Calu3 (cell line): ENCODE measurements around the gene POLR1E. TPM values are rescaled to one million over a fixed set of nuclear protein-coding genes. Genes with fewer than 3 reads are reported as not detected.

Source experiments
- BruUV-seq: library from RNA; stranded (reverse); fragments of 400-500 nt; replicated peaks from 2 replicates; lab custom pipeline; 2021; lab: Mats Ljungman, UMichigan
- CTCF ChIA-PET: fragments of 300-600 bp; sonication (Branson Sonifier 250); formaldehyde crosslinking; loops from one replicate; lab custom pipeline; 2022; ENCODE audit warnings: antibody characterized with exemption; lab: Charles Lee
- DNase-seq: peaks from one replicate; pipeline ENCODE4 v3.0.0; 2022
- H3K27ac Mint-ChIP-seq: one replicate; pipeline ENCODE4 v1.8.0; 2022; ENCODE audit warnings: mixed read lengths; ENCODE audit not compliant: unreplicated experiment
- H3K27me3 Mint-ChIP-seq: one replicate; pipeline ENCODE4 v1.8.0; 2022; ENCODE audit warnings: mixed read lengths; ENCODE audit not compliant: unreplicated experiment
- H3K36me3 Mint-ChIP-seq: one replicate; pipeline ENCODE4 v1.8.0; 2022; ENCODE audit warnings: mild to moderate bottlenecking, moderate library complexity, mixed read lengths; ENCODE audit not compliant: insufficient read depth, unreplicated experiment
- H3K4me1 Mint-ChIP-seq: one replicate; pipeline ENCODE4 v1.8.0; 2022; ENCODE audit warnings: mild to moderate bottlenecking, low read depth, mixed read lengths; ENCODE audit not compliant: unreplicated experiment
- H3K4me3 Mint-ChIP-seq: one replicate; pipeline ENCODE4 v1.8.0; 2022; ENCODE audit warnings: mild to moderate bottlenecking, low read depth, moderate library complexity, mixed read lengths; ENCODE audit not compliant: unreplicated experiment
- H3K9me3 Mint-ChIP-seq: one replicate; pipeline ENCODE4 v1.8.0; 2022; ENCODE audit warnings: low read depth, mixed read lengths; ENCODE audit not compliant: unreplicated experiment
- intact Hi-C: fragments of 100-400 bp; cut with micrococcal nuclease; formaldehyde crosslinking; loops from one replicate; pipeline ENCODE4 v1.10.0; 2022; ENCODE audit not compliant: unreplicated experiment
- total RNA-seq: library from RNA; stranded (reverse); gene quantifications from 2 replicates; pipeline ENCODE4 v1.2.3, GENCODE V29; 2022
- TF ChIP-seq, protein P1 (sequence below): fragments of 200-600 bp; IDR thresholded peaks from one replicate; pipeline ENCODE4 v1.8.0; 2022; ENCODE audit warnings: antibody characterized with exemption; ENCODE audit not compliant: unreplicated experiment

POLR1E gene
- total RNA-seq, 1 experiment from 2014 or later: 12.5 TPM

GRCh38 chr9:37539634-37540033, 53.9 kb downstream of the POLR1E start:
- BruUV-seq: no TSS peak
- H3K9me3 Mint-ChIP-seq: no peaks in the 10 kb centered on the region
- no peak overlapping the region for H3K4me3 Mint-ChIP-seq
- CTCF ChIA-PET: interaction anchor here (0.6 kb wide), 1 partner anchor 87 kb away, joined by 3 read pairs; no protein-coding TSS in a partner anchor
- TF ChIP-seq, protein P1, sequence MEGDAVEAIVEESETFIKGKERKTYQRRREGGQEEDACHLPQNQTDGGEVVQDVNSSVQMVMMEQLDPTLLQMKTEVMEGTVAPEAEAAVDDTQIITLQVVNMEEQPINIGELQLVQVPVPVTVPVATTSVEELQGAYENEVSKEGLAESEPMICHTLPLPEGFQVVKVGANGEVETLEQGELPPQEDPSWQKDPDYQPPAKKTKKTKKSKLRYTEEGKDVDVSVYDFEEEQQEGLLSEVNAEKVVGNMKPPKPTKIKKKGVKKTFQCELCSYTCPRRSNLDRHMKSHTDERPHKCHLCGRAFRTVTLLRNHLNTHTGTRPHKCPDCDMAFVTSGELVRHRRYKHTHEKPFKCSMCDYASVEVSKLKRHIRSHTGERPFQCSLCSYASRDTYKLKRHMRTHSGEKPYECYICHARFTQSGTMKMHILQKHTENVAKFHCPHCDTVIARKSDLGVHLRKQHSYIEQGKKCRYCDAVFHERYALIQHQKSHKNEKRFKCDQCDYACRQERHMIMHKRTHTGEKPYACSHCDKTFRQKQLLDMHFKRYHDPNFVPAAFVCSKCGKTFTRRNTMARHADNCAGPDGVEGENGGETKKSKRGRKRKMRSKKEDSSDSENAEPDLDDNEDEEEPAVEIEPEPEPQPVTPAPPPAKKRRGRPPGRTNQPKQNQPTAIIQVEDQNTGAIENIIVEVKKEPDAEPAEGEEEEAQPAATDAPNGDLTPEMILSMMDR: no peak
- H3K27ac Mint-ChIP-seq: no peak overlapping the region
- no peaks in the 10 kb centered on the region for H3K27me3 Mint-ChIP-seq
- no peak for DNase-seq
- no peaks in the 10 kb centered on the region for H3K4me1 Mint-ChIP-seq
- no peaks in the 10 kb centered on the region for H3K36me3 Mint-ChIP-seq
- intact Hi-C loops: no loop called here

GRCh38 chr9:37540634-37541033, 54.9 kb downstream of the POLR1E start:
- CTCF ChIA-PET: no interaction called here
- H3K4me3 Mint-ChIP-seq: no peak overlapping the region
- no peaks in the 10 kb centered on the region for H3K4me1 Mint-ChIP-seq
- H3K27ac Mint-ChIP-seq: no peak overlapping the region
- no peaks in the 10 kb centered on the region for H3K36me3 Mint-ChIP-seq
- no peaks in the 10 kb centered on the region for H3K9me3 Mint-ChIP-seq
- no peak for DNase-seq
- no peaks in the 10 kb centered on the region for H3K27me3 Mint-ChIP-seq
- TF ChIP-seq, protein P1: no peak
- no TSS peak for BruUV-seq
- intact Hi-C loops: no loop called here

DNA sequence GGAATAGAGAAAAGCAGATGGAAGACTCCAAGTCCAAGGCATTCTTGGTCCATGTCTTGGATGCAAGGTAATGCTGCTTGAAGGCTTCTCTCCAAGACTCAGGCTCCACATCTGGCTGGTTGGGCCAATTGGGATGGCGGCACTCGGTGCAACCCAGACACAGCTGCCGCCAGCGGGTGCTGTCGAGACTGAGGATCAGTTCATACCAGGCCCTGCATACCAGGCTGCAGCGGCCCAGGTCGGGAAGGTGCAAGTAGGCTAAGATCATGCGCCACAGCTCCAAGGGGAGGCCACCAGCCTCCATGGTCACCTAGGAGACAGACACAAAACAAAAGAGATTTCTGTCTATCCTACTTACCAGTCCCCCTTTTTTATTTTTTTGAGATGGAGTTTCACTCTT, 55.7 kb downstream of the POLR1E start:
- H3K4me3 Mint-ChIP-seq: no peak overlapping the region
- H3K27me3 Mint-ChIP-seq: no peaks in the 10 kb centered on the region
- no peaks in the 10 kb centered on the region for H3K36me3 Mint-ChIP-seq
- TF ChIP-seq, protein P1: no peak
- no TSS peak for BruUV-seq
- no peak overlapping the region for H3K27ac Mint-ChIP-seq
- no peak for DNase-seq
- no peaks in the 10 kb centered on the region for H3K9me3 Mint-ChIP-seq
- intact Hi-C loops: no loop called here
- no peaks in the 10 kb centered on the region for H3K4me1 Mint-ChIP-seq
- CTCF ChIA-PET: no interaction called here

DNA sequence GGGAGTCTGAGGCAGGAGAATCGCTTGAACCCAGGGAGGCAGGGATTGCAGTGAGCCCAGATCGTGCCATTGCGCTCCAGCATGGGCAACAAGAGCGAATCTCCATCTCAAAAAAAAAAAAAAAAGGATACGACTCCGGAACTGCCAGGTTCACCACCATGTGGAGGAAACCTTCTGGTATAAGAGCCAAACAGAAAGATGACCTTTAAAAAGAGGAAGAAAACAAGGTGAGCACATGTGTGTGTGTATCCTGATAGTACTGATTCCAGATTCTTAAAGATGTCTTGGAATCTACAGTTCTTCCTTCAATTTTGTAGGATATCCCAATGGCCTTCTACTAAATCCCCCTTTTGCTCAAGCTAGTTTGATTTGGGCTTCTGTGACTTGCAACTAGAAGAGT, 56.7 kb downstream of the POLR1E start:
- Mint-ChIP-seq H3K27ac (no peak overlapping the region), H3K36me3 (no peaks in the 10 kb centered on the region)

More for the DNA sequence above, 56.7 kb downstream of the POLR1E start:
- CTCF ChIA-PET: no interaction called here
- TF ChIP-seq, protein P1: no peak
- no peak for DNase-seq
- intact Hi-C loops: no loop called here
- no peaks in the 10 kb centered on the region for H3K4me1 Mint-ChIP-seq
- BruUV-seq: no TSS peak
- H3K9me3 Mint-ChIP-seq: no peaks in the 10 kb centered on the region
- H3K4me3 Mint-ChIP-seq: no peak overlapping the region
- H3K27me3 Mint-ChIP-seq: no peaks in the 10 kb centered on the region
